Prostate gland (tissue), 2 donors: ENCODE results near the gene CNMD.

ENCODE experiments used
- CTCF ChIP-seq, 4 experiments: fragments of 200-600 bp in 2 of 4; fragments of 450-650 bp in 2 of 4; sonication (generic) in 2 of 4; IDR thresholded peaks; 1 replicate in 3 of 4; 2 replicates in 1 of 4; pipeline ENCODE4 v1.5.1; 2016 to 2019; ENCODE audit warnings: antibody characterized with exemption in 4 of 4, mild to moderate bottlenecking in 2 of 4, moderate library complexity in 2 of 4
- POLR2A ChIP-seq: fragments of 450-650 bp; IDR thresholded peaks from one replicate; pipeline ENCODE4 v1.6.1; 2016; ENCODE audit warnings: antibody characterized with exemption, mild to moderate bottlenecking
- POLR2AphosphoS5 ChIP-seq: sonication (generic); formaldehyde crosslinking; IDR thresholded peaks from one replicate; pipeline ENCODE4 v1.6.1; 2017; ENCODE audit warnings: antibody characterized with exemption

GRCh38 chr13:52750713-52751112, 11.1 kb upstream of the CNMD start:
- TF ChIP-seq CTCF (IDR thresholded peaks at IDR 0.05) (no peak), POLR2A (no peak), POLR2AphosphoS5 (no peak)
